ENCODE measurements around the gene ALDH1A2. TPM values are rescaled to one million over a fixed set of nuclear protein-coding genes. Genes with fewer than 3 reads are reported as not detected.

The ALDH1A2 gene
- polyA plus RNA-seq, 1 donor from 2014 or later, result 0.24 TPM

DNA sequence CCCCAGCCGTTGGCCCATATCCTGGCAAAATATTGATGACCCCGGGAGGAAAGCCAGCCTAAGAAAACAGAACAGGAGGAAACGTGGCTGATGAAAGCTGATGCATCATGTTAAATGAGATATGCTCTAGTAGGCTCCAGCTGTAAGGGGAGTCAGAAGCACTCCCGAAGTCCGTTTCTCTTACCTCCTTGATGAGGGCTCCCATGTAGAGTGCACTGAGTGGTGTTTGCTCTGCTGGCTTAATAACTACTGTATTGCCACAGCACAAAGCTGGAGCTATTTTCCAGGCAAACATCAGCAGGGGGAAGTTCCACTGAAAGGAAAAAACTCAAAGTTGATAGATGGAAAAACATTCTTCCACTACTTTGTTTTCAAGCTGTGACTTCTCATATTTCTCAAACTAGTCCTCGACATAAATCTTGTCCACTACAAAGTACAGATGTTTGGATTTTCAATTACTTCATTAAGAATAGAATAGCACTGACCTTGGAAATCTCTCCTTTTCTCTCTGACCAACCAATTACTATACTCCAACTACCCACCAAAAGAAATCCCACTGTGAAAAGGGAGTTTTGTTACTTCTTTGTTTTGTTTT, 72.7 kb downstream of the ALDH1A2 start:
- TF ChIP-seq POLR2AphosphoS5 (IDR thresholded peaks at IDR 0.05) (no peak), TAF1 (IDR thresholded peaks at IDR 0.05; ENCODE audit: low read depth) (no peak), MXI1 (conservative IDR thresholded peaks at IDR 0.05; ENCODE audit: poor library complexity, severe bottlenecking) (no peak), EP300 (conservative IDR thresholded peaks at IDR 0.05; ENCODE audit: poor library complexity, severe bottlenecking) (no peak), REST (IDR thresholded peaks at IDR 0.05; ENCODE audit: borderline replicate concordance) (no peak), EZH2 (IDR thresholded peaks at IDR 0.05; ENCODE audit: borderline replicate concordance, insufficient read depth, low read length, poor library complexity, severe bottlenecking) (no peak), CTCF (IDR thresholded peaks at IDR 0.05; ENCODE audit: poor library complexity, severe bottlenecking) (no peak), RAD21 (conservative IDR thresholded peaks at IDR 0.05) (no peak), SMC3 (conservative IDR thresholded peaks at IDR 0.05; ENCODE audit: poor library complexity) (no peak)
- Histone ChIP-seq H3K9me2 (ENCODE audit: insufficient read depth, low read length) (no peaks in the 10 kb centered on the region), H3F3A (ENCODE audit: insufficient read depth, low read length, poor library complexity, severe bottlenecking) (no peaks in the 10 kb centered on the region), H3K27me3 (ENCODE audit: insufficient read depth, low read depth, low read length) (no peaks in the 10 kb centered on the region), H4K20me1 (ENCODE audit: insufficient read depth) (no peaks in the 10 kb centered on the region), H3K4me3 (ENCODE audit: low read length) (no peak overlapping the region), H2AFZ (ENCODE audit: low read depth, low read length) (no peak overlapping the region), H3K9ac (ENCODE audit: low read length) (no peak overlapping the region), H3K4me2 (ENCODE audit: low read length) (no peak overlapping the region), H3K79me2 (replicated peaks; ENCODE audit: insufficient read depth, low read length) (no peaks in the 10 kb centered on the region), H3K9me3 (ENCODE audit: low read length) (no peaks in the 10 kb centered on the region), H3K27ac (ENCODE audit: low read length) (no peak overlapping the region), H3K36me3 (ENCODE audit: insufficient read depth, low read length) (no peaks in the 10 kb centered on the region)

- H2AFZ ChIP-seq (ENCODE audit: low read depth, low read length), result no peak overlapping the region
- H3K4me2 ChIP-seq (ENCODE audit: low read length), result no peak overlapping the region
- no peaks in the 10 kb centered on the region for H3K36me3 ChIP-seq (ENCODE audit: insufficient read depth, low read length)
- no peak overlapping the region for H3K4me3 ChIP-seq (ENCODE audit: low read length)
- H3K27ac ChIP-seq (ENCODE audit: low read length), result no peak overlapping the region
- H3F3A ChIP-seq (ENCODE audit: insufficient read depth, low read length, poor library complexity, severe bottlenecking), result no peaks in the 10 kb centered on the region
- no peaks in the 10 kb centered on the region for H3K27me3 ChIP-seq (ENCODE audit: insufficient read depth, low read depth, low read length)
- H3K79me2 ChIP-seq (replicated peaks; ENCODE audit: insufficient read depth, low read length), result no peaks in the 10 kb centered on the region
- H4K20me1 ChIP-seq (ENCODE audit: insufficient read depth), result no peaks in the 10 kb centered on the region
- H3K9me2 ChIP-seq (ENCODE audit: insufficient read depth, low read length), result no peaks in the 10 kb centered on the region
- no peak overlapping the region for H3K9ac ChIP-seq (ENCODE audit: low read length)
- H3K9me3 ChIP-seq (ENCODE audit: low read length), result no peaks in the 10 kb centered on the region
- no peak for TF ChIP-seq EP300 (conservative IDR thresholded peaks at IDR 0.05; ENCODE audit: poor library complexity, severe bottlenecking)
- no peak for TF ChIP-seq MXI1 (conservative IDR thresholded peaks at IDR 0.05; ENCODE audit: poor library complexity, severe bottlenecking)
- TF ChIP-seq RAD21 (conservative IDR thresholded peaks at IDR 0.05), result no peak
- no peak for TF ChIP-seq REST (IDR thresholded peaks at IDR 0.05; ENCODE audit: borderline replicate concordance)
Observed at GRCh38 chr15:57973534-57973933, 92.0 kb downstream of the ALDH1A2 start.

Measured in neural cell (in vitro differentiated cells).